ENCODE measurements around the gene CSMD2.

CSMD2 gene

DNA sequence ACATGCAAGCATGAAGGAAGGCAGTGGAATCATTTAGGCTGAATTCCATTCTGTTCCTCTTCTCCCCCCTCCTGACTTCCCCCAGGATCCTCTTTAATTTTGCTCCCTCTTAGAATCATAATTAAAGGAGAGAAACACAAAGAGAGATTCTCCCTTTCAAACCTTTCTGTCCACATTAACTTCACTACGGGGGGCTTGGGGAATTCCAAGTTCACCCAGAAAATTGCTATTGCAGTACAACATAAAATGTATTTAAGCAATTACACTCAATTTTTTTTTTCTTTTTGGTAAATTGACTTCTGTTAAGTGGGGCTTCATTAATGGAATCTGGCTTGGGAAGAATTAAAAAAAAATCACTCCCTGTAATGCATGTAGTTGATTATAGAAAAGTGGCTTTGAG, 314.5 kb downstream of the CSMD2 start:
- DNase-seq (ENCODE audit: low spot score in 2 of 2) (no peak), ATAC-seq (replicated peaks; ENCODE audit: extremely low read depth, poor library complexity, severe bottlenecking) (no peak)
- H3K9me3 Mint-ChIP-seq = no peaks in the 10 kb centered on the region
- H3K27ac Mint-ChIP-seq (ENCODE audit: low read depth) = no peak overlapping the region
- H3K4me3 Mint-ChIP-seq = no peak overlapping the region
- H3K4me1 Mint-ChIP-seq = no peaks in the 10 kb centered on the region
- no peaks in the 10 kb centered on the region for H3K36me3 Mint-ChIP-seq (ENCODE audit: insufficient read depth)
- H3K27me3 Mint-ChIP-seq = peaks cover 49% of the 10 kb centered on the region

DNA sequence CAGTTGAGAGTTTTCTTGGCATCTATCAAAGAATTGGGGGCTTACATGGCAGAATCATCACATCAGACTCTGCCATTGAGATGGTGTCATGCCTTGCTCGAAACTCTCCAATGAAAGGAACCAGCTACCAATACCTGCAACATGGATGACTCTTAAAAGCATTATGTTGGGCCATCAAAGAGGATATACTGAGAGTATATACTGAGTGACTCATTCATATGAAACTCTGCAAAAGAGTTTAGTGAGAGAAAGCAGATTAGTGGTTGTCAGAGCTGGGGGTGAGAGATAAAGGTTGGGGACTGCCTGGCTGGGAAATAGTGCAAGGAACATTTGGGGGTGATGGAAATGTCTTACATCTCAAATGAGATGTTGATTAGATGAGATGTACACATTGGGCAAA, 315.8 kb downstream of the CSMD2 start:
- Mint-ChIP-seq H3K27me3 (peaks cover 38% of the 10 kb centered on the region), H3K4me3 (no peak overlapping the region), H3K27ac (ENCODE audit: low read depth) (no peak overlapping the region), H3K4me1 (no peaks in the 10 kb centered on the region), H3K36me3 (ENCODE audit: insufficient read depth) (no peaks in the 10 kb centered on the region), H3K9me3 (no peaks in the 10 kb centered on the region)
- no peak for DNase-seq (ENCODE audit: low spot score in 2 of 2)
- ATAC-seq (replicated peaks; ENCODE audit: extremely low read depth, poor library complexity, severe bottlenecking) = no peak

DNA sequence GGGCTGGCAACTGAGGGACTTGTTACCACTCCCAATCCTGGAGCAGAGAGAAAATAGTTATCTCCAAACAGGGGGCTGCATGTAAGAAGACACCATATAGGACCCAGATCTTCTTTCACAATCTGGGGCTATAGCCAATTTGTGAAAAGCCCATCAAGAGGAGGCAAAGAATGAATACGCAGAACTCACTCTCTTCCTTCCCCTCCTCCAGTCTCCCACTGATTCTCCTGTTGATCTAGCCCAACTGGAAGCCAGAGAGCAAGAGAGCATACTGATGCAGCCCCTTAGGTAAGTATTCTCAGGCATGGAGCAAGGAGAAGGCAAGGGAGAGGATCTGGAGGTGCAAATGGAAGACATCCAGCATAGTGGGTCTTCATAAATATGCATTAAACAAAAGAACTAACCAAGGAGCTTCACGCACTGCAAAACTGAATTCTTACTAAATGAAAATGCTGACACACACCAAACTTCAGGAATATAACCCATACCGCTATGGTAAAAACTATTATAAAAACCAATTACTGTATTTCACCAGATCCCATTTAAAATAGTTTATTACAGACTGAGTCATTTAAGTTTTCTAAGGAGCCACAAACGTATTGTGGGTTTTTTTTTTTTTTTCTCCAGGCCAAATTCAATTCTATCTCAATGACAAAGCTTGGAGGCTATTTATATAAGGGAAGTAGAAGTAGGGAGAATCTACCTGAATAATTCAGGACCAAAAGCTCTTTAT, 316.7 kb downstream of the CSMD2 start:
- H3K9me3 Mint-ChIP-seq = no peaks in the 10 kb centered on the region
- no peak for ATAC-seq (replicated peaks; ENCODE audit: extremely low read depth, poor library complexity, severe bottlenecking)

DNA sequence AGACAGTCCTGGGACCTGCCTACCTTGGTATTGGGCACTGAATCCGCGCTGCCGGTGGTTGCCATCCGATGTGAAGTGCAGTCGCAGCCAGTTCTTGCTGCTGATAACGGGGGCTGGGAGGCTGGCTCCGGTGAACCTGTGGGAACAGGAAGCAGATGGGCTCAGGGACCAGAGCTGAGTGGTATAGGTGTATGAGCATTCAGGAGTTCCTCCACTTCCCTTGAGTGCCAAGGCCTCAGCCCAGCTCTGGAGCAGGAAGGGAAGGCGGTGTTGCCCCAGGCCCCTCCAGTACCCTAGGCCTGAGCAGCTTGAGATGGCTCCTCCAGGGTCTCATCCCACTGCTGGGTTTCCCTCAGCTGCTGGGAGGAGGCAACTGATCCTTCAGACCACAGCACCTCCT, 318.2 kb downstream of the CSMD2 start:
- no peak for ATAC-seq (replicated peaks; ENCODE audit: extremely low read depth, poor library complexity, severe bottlenecking)
- Mint-ChIP-seq H3K27ac (ENCODE audit: low read depth) (no peak overlapping the region), H3K4me1 (no peaks in the 10 kb centered on the region), H3K9me3 (no peaks in the 10 kb centered on the region), H3K4me3 (no peak overlapping the region), H3K36me3 (ENCODE audit: insufficient read depth) (peaks cover under 1% of the 10 kb centered on the region), H3K27me3 (peaks cover 36% of the 10 kb centered on the region)
- no peak for DNase-seq (ENCODE audit: low spot score in 2 of 2)

More for the DNA sequence above, 316.7 kb downstream of the CSMD2 start:
- H3K4me3 Mint-ChIP-seq = no peak overlapping the region
- H3K27me3 Mint-ChIP-seq = peaks cover 46% of the 10 kb centered on the region
- H3K4me1 Mint-ChIP-seq = no peaks in the 10 kb centered on the region
- no peak for DNase-seq (ENCODE audit: low spot score in 2 of 2)
- H3K36me3 Mint-ChIP-seq (ENCODE audit: insufficient read depth) = no peaks in the 10 kb centered on the region
- no peak overlapping the region for H3K27ac Mint-ChIP-seq (ENCODE audit: low read depth)

DNA sequence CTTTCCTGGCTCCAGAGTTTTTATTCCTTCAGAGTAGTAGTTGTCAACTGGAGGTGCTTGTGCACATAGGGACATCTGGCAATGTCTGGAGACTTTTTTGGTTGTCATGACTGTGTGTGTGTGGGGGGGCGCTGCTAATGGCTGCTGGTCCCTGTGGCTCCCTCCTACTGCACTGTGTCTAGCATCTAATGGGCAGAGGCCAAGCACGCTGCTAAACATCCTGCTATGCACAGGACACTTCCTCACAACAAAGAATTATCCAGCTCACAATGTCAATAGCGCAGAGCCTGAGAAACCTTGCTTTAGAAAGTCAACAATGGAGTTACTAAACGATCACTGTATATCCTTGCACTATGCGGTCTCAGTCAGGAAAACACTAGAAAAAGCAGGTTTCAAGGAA, 320.9 kb downstream of the CSMD2 start:
- peaks cover 31% of the 10 kb centered on the region for H3K27me3 Mint-ChIP-seq
- H3K4me1 Mint-ChIP-seq = no peaks in the 10 kb centered on the region
- H3K9me3 Mint-ChIP-seq = no peaks in the 10 kb centered on the region
- H3K36me3 Mint-ChIP-seq (ENCODE audit: insufficient read depth) = peaks cover 1% of the 10 kb centered on the region
- H3K4me3 Mint-ChIP-seq = no peak overlapping the region
- no peak overlapping the region for H3K27ac Mint-ChIP-seq (ENCODE audit: low read depth)
- DNase-seq (ENCODE audit: low spot score in 2 of 2) = no peak
- no peak for ATAC-seq (replicated peaks; ENCODE audit: extremely low read depth, poor library complexity, severe bottlenecking)

DNA sequence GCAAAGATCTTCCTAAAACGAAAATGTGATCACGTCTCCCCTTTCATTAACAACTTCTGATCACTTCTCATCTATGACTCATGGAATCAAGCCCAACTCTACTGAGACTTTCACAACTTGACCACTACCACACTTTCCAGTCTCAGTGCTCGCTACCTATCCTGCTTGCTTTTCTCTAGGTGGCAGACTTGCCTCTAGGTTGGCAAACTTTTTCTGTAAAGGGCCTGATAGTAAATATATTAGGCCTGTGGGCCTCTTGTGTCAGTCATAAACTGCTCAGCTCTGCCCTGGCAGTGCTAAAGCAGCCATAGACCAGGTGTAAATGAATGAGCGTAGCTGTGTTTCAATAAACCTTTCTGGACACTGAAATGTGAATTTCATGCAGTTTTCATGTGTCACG, 322.7 kb downstream of the CSMD2 start:
- no peaks in the 10 kb centered on the region for H3K9me3 Mint-ChIP-seq
- no peak overlapping the region for H3K27ac Mint-ChIP-seq (ENCODE audit: low read depth)
- peaks cover 1% of the 10 kb centered on the region for H3K36me3 Mint-ChIP-seq (ENCODE audit: insufficient read depth)
- DNase-seq (ENCODE audit: low spot score in 2 of 2) (no peak), ATAC-seq (replicated peaks; ENCODE audit: extremely low read depth, poor library complexity, severe bottlenecking) (no peak)
- H3K4me3 Mint-ChIP-seq = no peak overlapping the region
- peaks cover 38% of the 10 kb centered on the region for H3K27me3 Mint-ChIP-seq
- H3K4me1 Mint-ChIP-seq = no peaks in the 10 kb centered on the region

DNA sequence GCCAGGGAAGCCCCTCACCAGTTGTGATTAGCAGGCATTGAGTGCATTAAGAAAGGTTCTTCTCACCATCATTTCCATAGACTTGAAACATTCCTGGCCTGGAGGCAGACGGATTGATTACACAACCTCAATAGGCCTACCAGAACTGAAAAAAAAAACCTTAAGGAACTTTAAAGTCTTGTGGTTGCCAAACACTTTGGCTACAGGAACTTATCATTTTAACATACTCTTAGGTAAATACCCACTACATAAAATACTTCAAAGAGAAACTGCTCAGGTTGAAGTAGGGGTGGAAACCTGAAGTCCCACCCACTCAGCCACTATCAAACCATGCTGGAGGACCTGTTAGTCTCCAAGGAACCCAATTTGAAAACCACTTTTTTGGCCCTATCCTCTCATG, 323.5 kb downstream of the CSMD2 start:
- H3K27me3 Mint-ChIP-seq = peaks cover 44% of the 10 kb centered on the region
- H3K9me3 Mint-ChIP-seq = no peaks in the 10 kb centered on the region
- H3K4me3 Mint-ChIP-seq = no peak overlapping the region
- peaks cover 1% of the 10 kb centered on the region for H3K36me3 Mint-ChIP-seq (ENCODE audit: insufficient read depth)
- no peak overlapping the region for H3K27ac Mint-ChIP-seq (ENCODE audit: low read depth)
- no peaks in the 10 kb centered on the region for H3K4me1 Mint-ChIP-seq
- ATAC-seq (replicated peaks; ENCODE audit: extremely low read depth, poor library complexity, severe bottlenecking) (no peak), DNase-seq (ENCODE audit: low spot score in 2 of 2) (no peak)

DNA sequence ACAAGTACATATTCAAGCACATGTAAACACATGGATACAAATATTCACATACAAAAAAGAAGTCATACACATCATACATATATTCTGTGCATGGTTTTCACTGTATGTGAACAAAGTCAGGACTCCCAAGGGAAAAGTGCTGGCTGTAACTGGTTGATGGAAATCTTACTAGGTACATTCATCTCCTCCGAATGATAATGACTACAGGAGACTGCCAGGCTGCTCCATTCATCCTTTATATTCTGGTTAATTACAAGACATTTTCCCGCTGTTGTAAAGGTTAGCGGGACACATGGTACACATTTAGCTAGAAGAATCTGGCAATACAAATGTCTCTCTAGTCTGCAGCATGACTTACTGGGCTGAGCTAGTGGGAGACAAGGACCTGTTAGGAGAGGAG, 327.4 kb downstream of the CSMD2 start:
- DNase-seq (ENCODE audit: low spot score in 2 of 2) (no peak), ATAC-seq (replicated peaks; ENCODE audit: extremely low read depth, poor library complexity, severe bottlenecking) (no peak)
- no peaks in the 10 kb centered on the region for H3K9me3 Mint-ChIP-seq
- peaks cover 1% of the 10 kb centered on the region for H3K36me3 Mint-ChIP-seq (ENCODE audit: insufficient read depth)
- H3K27ac Mint-ChIP-seq (ENCODE audit: low read depth) = no peak overlapping the region
- H3K27me3 Mint-ChIP-seq = peaks cover 36% of the 10 kb centered on the region
- no peaks in the 10 kb centered on the region for H3K4me1 Mint-ChIP-seq
- H3K4me3 Mint-ChIP-seq = no peak overlapping the region

DNA sequence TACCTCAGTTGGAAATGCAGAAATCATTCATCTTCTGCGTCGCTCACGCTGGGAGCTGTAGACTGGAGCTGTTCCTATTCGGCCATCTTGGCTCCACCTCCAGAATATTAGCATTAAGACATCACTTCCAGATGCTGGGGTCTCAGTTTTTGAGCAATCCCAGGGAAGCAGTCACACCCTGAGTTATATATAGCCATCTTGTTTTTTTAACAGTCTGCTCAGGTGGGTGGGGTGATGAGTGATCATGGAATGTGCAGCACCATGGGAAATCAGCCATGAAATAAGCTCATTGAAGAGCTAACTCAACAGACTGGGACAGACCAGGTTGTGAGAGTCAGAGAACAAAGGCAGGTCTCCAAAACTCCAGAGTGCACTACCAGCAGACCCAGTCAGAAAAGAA, 328.1 kb downstream of the CSMD2 start:
- ATAC-seq (replicated peaks; ENCODE audit: extremely low read depth, poor library complexity, severe bottlenecking) = no peak
- DNase-seq (ENCODE audit: low spot score in 2 of 2) = no peak
- Mint-ChIP-seq H3K36me3 (ENCODE audit: insufficient read depth) (peaks cover under 1% of the 10 kb centered on the region), H3K27me3 (peaks cover 36% of the 10 kb centered on the region), H3K27ac (ENCODE audit: low read depth) (no peak overlapping the region), H3K9me3 (no peaks in the 10 kb centered on the region), H3K4me1 (no peaks in the 10 kb centered on the region), H3K4me3 (no peak overlapping the region)

DNA sequence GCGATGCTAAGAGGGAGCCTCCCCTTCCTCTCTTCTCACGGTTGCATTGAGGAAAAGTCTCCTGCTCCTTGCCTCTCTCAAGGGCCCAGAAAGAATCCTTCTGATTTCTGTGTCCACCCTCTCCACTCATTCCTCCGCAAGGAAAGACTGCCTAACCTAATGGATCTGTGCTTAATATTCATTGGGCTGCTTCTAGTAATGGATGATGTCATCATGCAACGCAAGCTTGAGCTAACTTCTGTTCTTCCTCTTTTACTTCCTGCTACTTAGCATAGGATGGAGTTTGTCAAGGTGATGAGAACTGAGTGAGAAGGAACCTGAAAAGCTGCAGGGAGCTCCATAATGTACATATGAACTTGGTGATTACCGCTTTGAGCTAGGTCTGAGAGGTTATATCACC, 336.4 kb downstream of the CSMD2 start:
- DNase-seq (ENCODE audit: low spot score in 2 of 2) = no peak
- Mint-ChIP-seq H3K9me3 (no peaks in the 10 kb centered on the region), H3K4me1 (no peaks in the 10 kb centered on the region), H3K27ac (ENCODE audit: low read depth) (no peak overlapping the region), H3K4me3 (no peak overlapping the region), H3K36me3 (ENCODE audit: insufficient read depth) (no peaks in the 10 kb centered on the region), H3K27me3 (peaks cover 57% of the 10 kb centered on the region)
- ATAC-seq (replicated peaks; ENCODE audit: extremely low read depth, poor library complexity, severe bottlenecking) = no peak

DNA sequence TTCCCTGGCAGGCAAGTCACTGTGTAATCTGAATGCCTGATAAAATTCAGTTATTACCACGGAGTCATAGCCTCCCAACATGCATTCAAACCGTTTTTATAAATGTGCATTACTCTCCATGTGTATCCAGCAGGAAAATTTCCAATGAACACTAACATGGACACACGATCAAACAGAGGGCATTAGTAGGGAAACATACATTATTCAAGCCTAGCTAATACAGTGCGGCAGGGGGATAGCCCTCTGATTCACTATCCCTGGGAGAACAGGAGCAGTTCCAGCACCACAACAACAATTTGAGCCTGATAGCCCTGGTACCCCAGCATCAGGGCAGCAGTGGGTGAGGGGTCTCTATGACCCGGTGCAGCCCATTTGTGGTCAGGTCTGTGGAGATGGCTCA, 337.0 kb downstream of the CSMD2 start:
- H3K36me3 Mint-ChIP-seq (ENCODE audit: insufficient read depth) = no peaks in the 10 kb centered on the region
- H3K27me3 Mint-ChIP-seq = peaks cover 61% of the 10 kb centered on the region
- DNase-seq (ENCODE audit: low spot score in 2 of 2) = no peak
- ATAC-seq (replicated peaks; ENCODE audit: extremely low read depth, poor library complexity, severe bottlenecking) = no peak
- no peak overlapping the region for H3K4me3 Mint-ChIP-seq
- H3K4me1 Mint-ChIP-seq = no peaks in the 10 kb centered on the region
- no peak overlapping the region for H3K27ac Mint-ChIP-seq (ENCODE audit: low read depth)
- H3K9me3 Mint-ChIP-seq = no peaks in the 10 kb centered on the region

DNA sequence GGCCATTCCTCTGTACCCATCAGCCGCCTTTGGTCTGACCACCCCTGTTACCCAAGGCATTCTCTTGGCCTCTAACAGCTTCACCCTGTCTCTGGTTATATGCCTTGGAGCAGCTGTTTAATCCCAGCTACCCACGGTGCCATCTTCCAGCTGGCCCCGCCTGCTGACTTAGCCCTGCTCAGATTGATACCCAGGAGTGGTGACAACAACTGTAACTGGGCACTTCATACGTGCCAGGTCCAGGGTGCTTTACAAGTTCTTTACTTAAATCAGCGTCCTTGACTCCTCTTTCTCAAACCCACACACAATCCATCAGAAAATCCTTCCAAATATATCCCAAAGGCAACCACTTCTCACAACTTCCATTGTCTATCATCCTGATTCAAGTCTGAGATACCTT, 338.3 kb downstream of the CSMD2 start:
- Mint-ChIP-seq H3K4me1 (no peaks in the 10 kb centered on the region), H3K9me3 (no peaks in the 10 kb centered on the region), H3K4me3 (no peak overlapping the region), H3K27ac (ENCODE audit: low read depth) (no peak overlapping the region), H3K36me3 (ENCODE audit: insufficient read depth) (no peaks in the 10 kb centered on the region), H3K27me3 (peaks cover 75% of the 10 kb centered on the region)
- no peak for ATAC-seq (replicated peaks; ENCODE audit: extremely low read depth, poor library complexity, severe bottlenecking)
- no peak for DNase-seq (ENCODE audit: low spot score in 2 of 2)

DNA sequence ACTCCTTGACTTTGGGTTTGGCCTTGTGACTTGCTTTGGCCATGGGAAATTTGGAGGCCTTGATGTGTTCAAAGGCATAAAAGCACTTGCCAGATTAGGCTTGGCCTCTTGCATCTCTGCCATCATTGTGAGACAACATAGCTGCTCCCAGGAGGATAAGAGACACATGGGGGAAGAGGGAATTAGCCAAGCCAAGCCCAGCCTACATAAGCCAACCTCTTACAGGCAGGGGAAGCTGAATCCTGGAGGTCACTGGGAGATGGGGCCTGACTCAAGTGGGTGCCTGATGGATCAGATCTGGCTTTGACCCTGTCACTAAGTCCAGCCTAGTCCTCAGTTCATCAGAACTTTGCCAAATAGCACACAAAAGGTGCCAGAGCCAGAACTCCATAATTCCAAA, 338.7 kb downstream of the CSMD2 start:
- H3K36me3 Mint-ChIP-seq (ENCODE audit: insufficient read depth) = no peaks in the 10 kb centered on the region
- H3K4me3 Mint-ChIP-seq = no peak overlapping the region
- no peaks in the 10 kb centered on the region for H3K9me3 Mint-ChIP-seq
- H3K4me1 Mint-ChIP-seq = no peaks in the 10 kb centered on the region
- ATAC-seq (replicated peaks; ENCODE audit: extremely low read depth, poor library complexity, severe bottlenecking) (no peak), DNase-seq (ENCODE audit: low spot score in 2 of 2) (no peak)
- H3K27ac Mint-ChIP-seq (ENCODE audit: low read depth) = no peak overlapping the region
- peaks cover 79% of the 10 kb centered on the region for H3K27me3 Mint-ChIP-seq
